Cardiac fibroblast (primary cell): ENCODE results near the gene TBX20.
"Not testable (repeated sequence)": the region's sequence is repeated elsewhere in the genome, so short reads cannot be mapped to it uniquely, and the experiment has no call there.

Source experiments
- DNase-seq, 2 donors: peaks; one replicate each; pipeline versions ENCODE4 v3.0.0 to v3.0.0-alpha.2; 2010; ENCODE audit warnings: low read depth in 2 of 2
- H3K4me3 ChIP-seq, 2 donors: replicated peaks in 1 of 2; 1 replicate in 1 of 2; 2 replicates in 1 of 2; pipeline ENCODE4 v1.5.1; 2011; ENCODE audit warnings: low read depth in 2 of 2, low read length in 2 of 2, mild to moderate bottlenecking in 2 of 2, moderate library complexity in 1 of 2
- CTCF ChIP-seq: IDR thresholded peaks from one replicate; pipeline ENCODE4 v1.5.1; 2011; ENCODE audit warnings: low read depth, mild to moderate bottlenecking, low read length, inconsistent platforms

The TBX20 gene

GRCh38 chr7:35241884-35242283, 12.0 kb downstream of the TBX20 start:
- peak; percentile 35 for TF ChIP-seq CTCF
- H3K4me3 ChIP-seq = no peak overlapping the region
- peak in 1 of 2 donors; percentile 40 for DNase-seq

- H3K4me3 ChIP-seq = no peak overlapping the region
- no peak for TF ChIP-seq CTCF
- DNase-seq = peak in 1 of 2 donors; percentile 52
Measured at GRCh38 chr7:35241436-35241835, 12.5 kb downstream of the TBX20 start.

GRCh38 chr7:35241008-35241407, 12.9 kb downstream of the TBX20 start:
- DNase-seq, H3K4me3 ChIP-seq: not testable (repeated sequence)

GRCh38 chr7:35238456-35238855, 15.4 kb downstream of the TBX20 start:
- not testable (repeated sequence) for DNase-seq, H3K4me3 ChIP-seq

GRCh38 chr7:35232994-35233393, 20.9 kb downstream of the TBX20 start:
- no peak for TF ChIP-seq CTCF
- no peak for DNase-seq
- H3K4me3 ChIP-seq = no peak overlapping the region

- H3K4me3 ChIP-seq, DNase-seq: not testable (repeated sequence)
Measured at GRCh38 chr7:35231221-35231620, 22.7 kb downstream of the TBX20 start.

GRCh38 chr7:35229116-35229780, 24.7 kb downstream of the TBX20 start:
- not testable (repeated sequence) for H3K4me3 ChIP-seq, DNase-seq

- not testable (repeated sequence) for H3K4me3 ChIP-seq
- peak in 1 of 2 donors; percentile 70 for DNase-seq
Measured at GRCh38 chr7:35228496-35229051, 25.3 kb downstream of the TBX20 start.

GRCh38 chr7:35227438-35227837, 26.5 kb downstream of the TBX20 start:
- DNase-seq = peak; percentile 60 to 91
- H3K4me3 ChIP-seq = not testable (repeated sequence)

GRCh38 chr7:35222445-35222844, 31.5 kb downstream of the TBX20 start:
- DNase-seq, H3K4me3 ChIP-seq: not testable (repeated sequence)

GRCh38 chr7:35220176-35220575, 33.7 kb downstream of the TBX20 start:
- H3K4me3 ChIP-seq, DNase-seq: not testable (repeated sequence)

- not testable (repeated sequence) for DNase-seq, H3K4me3 ChIP-seq
Measured at GRCh38 chr7:35216033-35216432, 37.9 kb downstream of the TBX20 start.

GRCh38 chr7:35215063-35215462, 38.8 kb downstream of the TBX20 start:
- H3K4me3 ChIP-seq, DNase-seq: not testable (repeated sequence)

GRCh38 chr7:35206924-35207323, 47.0 kb downstream of the TBX20 start:
- not testable (repeated sequence) for DNase-seq, H3K4me3 ChIP-seq

- H3K4me3 ChIP-seq, DNase-seq: not testable (repeated sequence)
Measured at GRCh38 chr7:35204850-35205249, 49.0 kb downstream of the TBX20 start.
